ENCODE data around the gene RAB5IF. TPM values are rescaled to one million over a fixed set of nuclear protein-coding genes. Genes with fewer than 3 reads are reported as not detected.
A peak's percentile ranks its signal among the peaks of the same experiment; 100 is the strongest.

The RAB5IF gene
- total and polyA plus RNA-seq, 9 donors = 29.6 to 61.0 (median 40.9) TPM

DNA sequence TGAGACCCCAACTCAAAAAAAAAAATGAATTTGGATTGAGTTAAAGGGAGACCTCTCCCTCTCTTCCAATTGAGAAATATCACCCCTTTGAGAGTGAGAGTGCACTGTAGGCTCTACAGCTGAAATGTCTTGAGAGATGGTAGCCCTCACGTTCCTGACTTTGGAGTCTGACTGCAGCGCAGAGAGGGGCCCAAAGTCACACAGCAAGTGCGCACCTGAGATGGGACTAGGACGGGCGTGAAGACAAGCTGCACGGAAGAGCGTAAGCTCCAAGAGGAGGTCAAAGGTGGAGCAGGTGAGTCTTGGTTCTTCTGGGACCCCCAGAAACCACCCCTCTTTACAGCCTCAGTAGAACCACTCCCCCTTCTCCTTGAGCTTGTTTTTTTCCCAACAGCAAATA, 39.8 kb downstream of the RAB5IF start:
- 86 to 90% (median 89%) methylated on average over 7 of the region's 7 CpGs for WGBS, 3 donors
- no peak overlapping the region for H3K27ac ChIP-seq

DNA sequence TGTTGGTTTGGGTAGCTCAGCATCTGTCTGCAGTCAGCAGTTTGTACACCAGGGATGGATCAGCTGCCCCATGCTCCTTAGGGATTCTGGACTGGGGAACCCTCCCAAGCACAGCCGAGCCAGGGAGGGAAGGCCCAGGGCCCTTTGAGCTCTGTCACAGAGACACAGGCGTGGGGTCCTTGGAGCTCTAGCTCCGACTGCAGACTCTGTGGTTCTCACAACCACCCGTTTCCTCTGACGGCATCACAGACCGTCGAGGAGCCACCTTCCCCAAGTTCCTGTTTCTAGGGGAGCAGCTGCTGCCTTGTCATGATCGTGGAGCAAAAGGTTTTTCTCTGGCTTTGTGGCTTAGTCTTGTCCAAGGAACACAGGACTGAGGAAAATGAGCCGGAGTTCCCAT, 40.4 kb downstream of the RAB5IF start, which contains the start of gene SLA2:
TSS of gene SLA2 (minus strand) at position 199 of the 400 bp plus-strand sequence. CDS start 4,861 bp downstream, outside the sequence.
- intact Hi-C loops (cut with DNase I) = no loop called here
- 50 to 64% (median 53%) methylated on average over 9 of the region's 9 CpGs for WGBS, 3 donors
- no peaks in the 10 kb centered on the region for H3K36me3 ChIP-seq

More for the DNA sequence above, 39.8 kb downstream of the RAB5IF start:
- Histone ChIP-seq H3K4me3 (no peak overlapping the region), H3K9me3 (no peaks in the 10 kb centered on the region), H3K4me1 (ENCODE audit: insufficient read depth) (no peaks in the 10 kb centered on the region), H3K27me3 (no peaks in the 10 kb centered on the region), H3K36me3 (no peaks in the 10 kb centered on the region)
- TF ChIP-seq CTCF (IDR thresholded peaks at IDR 0.05) (no peak), EP300 (IDR thresholded peaks at IDR 0.05) (no peak), POLR2A (IDR thresholded peaks at IDR 0.05) (no peak)
- intact Hi-C loops (cut with DNase I) = no loop called here
- DNase-seq = peak in 1 of 5 donors; percentile 13

GRCh38 chr20:36646678-36647077, 41.1 kb downstream of the RAB5IF start:
- TF ChIP-seq CTCF (IDR thresholded peaks at IDR 0.05) (no peak), EP300 (IDR thresholded peaks at IDR 0.05) (no peak), POLR2A (IDR thresholded peaks at IDR 0.05) (no peak)
- no peaks in the 10 kb centered on the region for H3K27me3 ChIP-seq
- no peak overlapping the region for H3K4me3 ChIP-seq
- intact Hi-C loops (cut with DNase I) = no loop called here
- 87 to 91% (median 90%) methylated on average over 3 of the region's 3 CpGs for WGBS, 3 donors
- H3K9me3 ChIP-seq = no peaks in the 10 kb centered on the region
- H3K27ac ChIP-seq = no peak overlapping the region
- DNase-seq = peak in 1 of 5 donors; percentile 7
- no peaks in the 10 kb centered on the region for H3K36me3 ChIP-seq
- H3K4me1 ChIP-seq (ENCODE audit: insufficient read depth) = no peaks in the 10 kb centered on the region

More for the DNA sequence above, 40.4 kb downstream of the RAB5IF start, which contains the start of gene SLA2:
- Histone ChIP-seq H3K4me1 (ENCODE audit: insufficient read depth) (no peaks in the 10 kb centered on the region), H3K27me3 (no peaks in the 10 kb centered on the region), H3K27ac (no peak within 1 kb of the TSS), H3K9me3 (no peaks in the 10 kb centered on the region), H3K4me3 (no peak within 1 kb of the TSS)
- peak in 1 of 5 donors; percentile 17 for DNase-seq
- TF ChIP-seq POLR2A (IDR thresholded peaks at IDR 0.05) = no peak
- no peak for TF ChIP-seq EP300 (IDR thresholded peaks at IDR 0.05)
- TF ChIP-seq CTCF (IDR thresholded peaks at IDR 0.05) = no peak

- peak in 1 of 5 donors; percentile 14 for DNase-seq
- H3K36me3 ChIP-seq = no peaks in the 10 kb centered on the region
- H3K4me3 ChIP-seq = no peak overlapping the region
- H3K4me1 ChIP-seq (ENCODE audit: insufficient read depth) = no peaks in the 10 kb centered on the region
- no peaks in the 10 kb centered on the region for H3K27me3 ChIP-seq
- H3K27ac ChIP-seq = no peak overlapping the region
- intact Hi-C loops (cut with DNase I) = no loop called here
- no peaks in the 10 kb centered on the region for H3K9me3 ChIP-seq
- TF ChIP-seq CTCF (IDR thresholded peaks at IDR 0.05) = no peak
- no peak for TF ChIP-seq POLR2A (IDR thresholded peaks at IDR 0.05)
- TF ChIP-seq EP300 (IDR thresholded peaks at IDR 0.05) = no peak
- WGBS, 3 donors = 51 to 62% (median 61%) methylated on average over 8 of the region's 8 CpGs
Observed at GRCh38 chr20:36647196-36648121, 41.9 kb downstream of the RAB5IF start.
